NCI-H2196 (cell line): Measurements from ENCODE around the gene CRACR2A.

Experiments
- DNase-seq: peaks from one replicate; lab custom pipeline; 2025; ENCODE audit not compliant: unreplicated experiment; lab: John Stamatoyannopoulos, UW

CRACR2A gene

GRCh38 chr12:3726456-3726855 lies 26.5 kb downstream of the CRACR2A start:
- DNase-seq, result no peak

GRCh38 chr12:3725388-3726115 lies 27.4 kb downstream of the CRACR2A start:
- DNase-seq, result no peak

GRCh38 chr12:3723916-3724805 lies 28.7 kb downstream of the CRACR2A start:
- no peak for DNase-seq

- no peak for DNase-seq
Measured at GRCh38 chr12:3722368-3722767, 30.5 kb downstream of the CRACR2A start.

- no peak for DNase-seq
Measured at GRCh38 chr12:3720772-3721171, 32.1 kb downstream of the CRACR2A start.

GRCh38 chr12:3718100-3718499 lies 34.8 kb downstream of the CRACR2A start:
- no peak for DNase-seq

GRCh38 chr12:3717283-3717898 lies 35.5 kb downstream of the CRACR2A start:
- DNase-seq, result no peak

GRCh38 chr12:3715999-3716398 lies 36.9 kb downstream of the CRACR2A start:
- DNase-seq, result no peak

GRCh38 chr12:3713947-3714346 lies 39.0 kb downstream of the CRACR2A start:
- no peak for DNase-seq

GRCh38 chr12:3713483-3713882 lies 39.4 kb downstream of the CRACR2A start:
- DNase-seq, result no peak

- DNase-seq, result no peak
Measured at GRCh38 chr12:3712209-3712992, 40.5 kb downstream of the CRACR2A start.

- no peak for DNase-seq
Measured at GRCh38 chr12:3705354-3705675, 47.6 kb downstream of the CRACR2A start.

- DNase-seq, result no peak
Measured at GRCh38 chr12:3704512-3705353, 48.2 kb downstream of the CRACR2A start.

GRCh38 chr12:3700861-3701260 lies 52.0 kb downstream of the CRACR2A start:
- no peak for DNase-seq

- peak; percentile 66 for DNase-seq
Measured at GRCh38 chr12:3698218-3698974, 54.5 kb downstream of the CRACR2A start.

GRCh38 chr12:3697311-3697870 lies 55.5 kb downstream of the CRACR2A start:
- DNase-seq, result no peak

- no peak for DNase-seq
Measured at GRCh38 chr12:3694673-3695072, 58.2 kb downstream of the CRACR2A start.

- DNase-seq, result no peak
Measured at GRCh38 chr12:3692616-3693365, 60.1 kb downstream of the CRACR2A start.

- no peak for DNase-seq
Measured at GRCh38 chr12:3686463-3686862, 66.4 kb downstream of the CRACR2A start.
